ENCODE results near the gene TRIM24.

- no peak for TF ChIP-seq MYC (IDR thresholded peaks at IDR 0.05; ENCODE audit: low read depth, low read length)
- TF ChIP-seq, protein P1, sequence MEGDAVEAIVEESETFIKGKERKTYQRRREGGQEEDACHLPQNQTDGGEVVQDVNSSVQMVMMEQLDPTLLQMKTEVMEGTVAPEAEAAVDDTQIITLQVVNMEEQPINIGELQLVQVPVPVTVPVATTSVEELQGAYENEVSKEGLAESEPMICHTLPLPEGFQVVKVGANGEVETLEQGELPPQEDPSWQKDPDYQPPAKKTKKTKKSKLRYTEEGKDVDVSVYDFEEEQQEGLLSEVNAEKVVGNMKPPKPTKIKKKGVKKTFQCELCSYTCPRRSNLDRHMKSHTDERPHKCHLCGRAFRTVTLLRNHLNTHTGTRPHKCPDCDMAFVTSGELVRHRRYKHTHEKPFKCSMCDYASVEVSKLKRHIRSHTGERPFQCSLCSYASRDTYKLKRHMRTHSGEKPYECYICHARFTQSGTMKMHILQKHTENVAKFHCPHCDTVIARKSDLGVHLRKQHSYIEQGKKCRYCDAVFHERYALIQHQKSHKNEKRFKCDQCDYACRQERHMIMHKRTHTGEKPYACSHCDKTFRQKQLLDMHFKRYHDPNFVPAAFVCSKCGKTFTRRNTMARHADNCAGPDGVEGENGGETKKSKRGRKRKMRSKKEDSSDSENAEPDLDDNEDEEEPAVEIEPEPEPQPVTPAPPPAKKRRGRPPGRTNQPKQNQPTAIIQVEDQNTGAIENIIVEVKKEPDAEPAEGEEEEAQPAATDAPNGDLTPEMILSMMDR (IDR thresholded peaks at IDR 0.05; ENCODE audit: low read depth, low read length) = no peak
Measured at GRCh38 chr7:138512885-138513284, 52.8 kb downstream of the TRIM24 start.
